ENCODE results near the gene UPK1A.

DNA sequence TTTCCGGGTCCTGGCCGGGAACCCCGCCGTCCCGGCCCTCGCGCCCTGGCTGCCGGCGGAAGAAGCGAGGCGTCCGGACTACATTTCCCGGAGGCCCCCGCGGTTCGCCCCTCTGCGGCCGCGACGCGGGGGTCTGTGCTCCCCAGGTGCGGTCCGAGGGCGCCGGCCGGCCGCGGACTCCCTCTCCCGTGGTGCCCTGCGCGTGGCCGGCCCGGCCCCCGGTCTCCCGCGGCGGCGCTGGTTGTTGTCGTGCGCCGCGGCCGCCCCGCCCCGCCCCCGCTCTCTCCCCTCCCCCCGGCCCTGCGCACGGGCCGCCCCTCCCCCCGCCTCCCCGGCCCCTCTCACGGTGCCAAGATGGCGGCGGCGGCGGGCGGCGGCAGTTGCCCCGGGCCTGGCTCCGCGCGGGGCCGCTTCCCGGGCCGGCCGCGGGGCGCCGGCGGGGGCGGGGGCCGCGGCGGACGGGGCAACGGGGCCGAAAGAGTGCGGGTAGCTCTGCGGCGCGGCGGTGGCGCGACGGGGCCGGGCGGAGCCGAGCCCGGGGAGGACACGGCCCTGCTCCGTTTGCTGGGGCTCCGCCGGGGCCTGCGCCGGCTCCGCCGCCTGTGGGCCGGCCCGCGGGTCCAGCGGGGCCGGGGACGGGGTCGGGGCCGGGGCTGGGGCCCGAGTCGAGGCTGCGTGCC lies 51.5 kb downstream of the UPK1A start, which contains the start of gene KMT2B:
- TF ChIP-seq ZNF274 (IDR thresholded peaks at IDR 0.05; ENCODE audit: borderline replicate concordance, extremely low read depth, low read length): no peak
- TF ChIP-seq, protein P1, sequence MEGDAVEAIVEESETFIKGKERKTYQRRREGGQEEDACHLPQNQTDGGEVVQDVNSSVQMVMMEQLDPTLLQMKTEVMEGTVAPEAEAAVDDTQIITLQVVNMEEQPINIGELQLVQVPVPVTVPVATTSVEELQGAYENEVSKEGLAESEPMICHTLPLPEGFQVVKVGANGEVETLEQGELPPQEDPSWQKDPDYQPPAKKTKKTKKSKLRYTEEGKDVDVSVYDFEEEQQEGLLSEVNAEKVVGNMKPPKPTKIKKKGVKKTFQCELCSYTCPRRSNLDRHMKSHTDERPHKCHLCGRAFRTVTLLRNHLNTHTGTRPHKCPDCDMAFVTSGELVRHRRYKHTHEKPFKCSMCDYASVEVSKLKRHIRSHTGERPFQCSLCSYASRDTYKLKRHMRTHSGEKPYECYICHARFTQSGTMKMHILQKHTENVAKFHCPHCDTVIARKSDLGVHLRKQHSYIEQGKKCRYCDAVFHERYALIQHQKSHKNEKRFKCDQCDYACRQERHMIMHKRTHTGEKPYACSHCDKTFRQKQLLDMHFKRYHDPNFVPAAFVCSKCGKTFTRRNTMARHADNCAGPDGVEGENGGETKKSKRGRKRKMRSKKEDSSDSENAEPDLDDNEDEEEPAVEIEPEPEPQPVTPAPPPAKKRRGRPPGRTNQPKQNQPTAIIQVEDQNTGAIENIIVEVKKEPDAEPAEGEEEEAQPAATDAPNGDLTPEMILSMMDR (IDR thresholded peaks at IDR 0.05; ENCODE audit: control extremely low read depth in 1 of 3, insufficient read depth in 1 of 3, low read depth in 1 of 3, low read length in 3 of 3): no peak

Measured in H1 (cell line).